Trophoblast cell (in vitro differentiated cells and primary cell): ENCODE measurements around the gene SLC50A1.
"Not testable (repeated sequence)": the region's sequence is repeated elsewhere in the genome, so short reads cannot be mapped to it uniquely, and the experiment has no call there.

ENCODE experiments used
- DNase-seq, 2 donors: peaks; one replicate each; pipeline ENCODE4 v3.0.0-alpha.2; 2016
- H2AFZ ChIP-seq: 2 replicates; pipeline ENCODE4 v1.6.1; 2013; ENCODE audit warnings: low read length, moderate library complexity, mild to moderate bottlenecking; ENCODE audit not compliant: insufficient read depth, poor library complexity
- H2AK5ac ChIP-seq: 2 replicates; pipeline ENCODE4 v1.6.1; 2013; ENCODE audit warnings: mild to moderate bottlenecking, low read length
- H2BK120ac ChIP-seq: 2 replicates; pipeline ENCODE4 v1.6.1; 2013; ENCODE audit warnings: low read length, mild to moderate bottlenecking, moderate library complexity; ENCODE audit not compliant: insufficient read depth, poor library complexity
- H2BK12ac ChIP-seq: 2 replicates; pipeline ENCODE4 v1.6.1; 2013; ENCODE audit warnings: mild to moderate bottlenecking, low read length, moderate library complexity
- H2BK5ac ChIP-seq: 2 replicates; pipeline ENCODE4 v1.6.1; 2013; ENCODE audit warnings: low read length, low read depth, moderate library complexity, mild to moderate bottlenecking; ENCODE audit not compliant: poor library complexity
- H3K14ac ChIP-seq: 2 replicates; pipeline ENCODE4 v1.6.1; 2013; ENCODE audit warnings: mild to moderate bottlenecking, low read length
- H3K18ac ChIP-seq: 2 replicates; pipeline ENCODE4 v1.6.1; 2013; ENCODE audit warnings: mild to moderate bottlenecking, low read length
- H3K23ac ChIP-seq: 2 replicates; pipeline ENCODE4 v1.6.1; 2013; ENCODE audit warnings: low read length
- H3K27ac ChIP-seq: 2 replicates; pipeline ENCODE4 v1.5.1; 2013; ENCODE audit warnings: low read depth, mild to moderate bottlenecking, inconsistent platforms, low read length, moderate library complexity
- H3K27me3 ChIP-seq: 2 replicates; pipeline ENCODE4 v1.6.1; 2013; ENCODE audit warnings: inconsistent platforms, mild to moderate bottlenecking, low read length, moderate library complexity; ENCODE audit not compliant: insufficient read depth
- H3K36me3 ChIP-seq, 2 experiments: 1 replicate in 1 of 2; 2 replicates in 1 of 2; pipeline ENCODE4 v1.6.1; 2013; ENCODE audit warnings: low read length in 2 of 2, mild to moderate bottlenecking in 2 of 2, moderate library complexity in 1 of 2; ENCODE audit not compliant: insufficient read depth in 2 of 2, control insufficient read depth in 1 of 2
- H3K4ac ChIP-seq: 2 replicates; pipeline ENCODE4 v1.6.1; 2013; ENCODE audit warnings: low read depth, mild to moderate bottlenecking, low read length, moderate library complexity
- H3K4me1 ChIP-seq, 2 experiments: 1 replicate in 1 of 2; 2 replicates in 1 of 2; pipeline ENCODE4 v1.6.1; 2013; ENCODE audit warnings: low read length in 2 of 2, mild to moderate bottlenecking in 2 of 2, moderate library complexity in 1 of 2; ENCODE audit not compliant: insufficient read depth in 2 of 2, control insufficient read depth in 1 of 2
- H3K4me2 ChIP-seq: 2 replicates; pipeline ENCODE4 v1.6.1; 2013; ENCODE audit warnings: inconsistent platforms, mild to moderate bottlenecking, low read length, moderate library complexity
- H3K4me3 ChIP-seq: 2 replicates; pipeline ENCODE4 v1.5.1; 2013; ENCODE audit warnings: mild to moderate bottlenecking, low read depth, low read length, inconsistent platforms
- H3K79me1 ChIP-seq: one replicate; pipeline ENCODE4 v1.6.1; 2013; ENCODE audit warnings: low read length
- H3K79me2 ChIP-seq: 2 replicates; pipeline ENCODE4 v1.6.1; 2013; ENCODE audit warnings: low read length, mild to moderate bottlenecking; ENCODE audit not compliant: control insufficient read depth, insufficient read depth, poor library complexity
- H3K9ac ChIP-seq: 2 replicates; pipeline ENCODE4 v1.6.1; 2013; ENCODE audit warnings: mild to moderate bottlenecking, low read length
- H3K9me3 ChIP-seq: 2 replicates; pipeline ENCODE4 v1.6.1; 2013; ENCODE audit warnings: low read depth, mild to moderate bottlenecking, control low read depth, inconsistent platforms, low read length; ENCODE audit not compliant: insufficient read depth
- H4K12ac ChIP-seq: 2 replicates; pipeline ENCODE4 v1.6.1; 2013; ENCODE audit warnings: low read depth, mild to moderate bottlenecking, low read length, moderate library complexity
- H4K8ac ChIP-seq: 2 replicates; pipeline ENCODE4 v1.6.1; 2013; ENCODE audit warnings: low read depth, mild to moderate bottlenecking, low read length, moderate library complexity
- H4K91ac ChIP-seq: one replicate; pipeline ENCODE4 v1.6.1; 2013; ENCODE audit warnings: low read depth, mild to moderate bottlenecking, low read length, moderate library complexity
- WGBS: extraction: QIAGEN DNeasy Blood & Tissue Kit; methylation state at CpG from one replicate; pipeline ENCODE4 v1.1.7; 2013; ENCODE audit warnings: missing lambda C conversion rate; ENCODE audit not compliant: insufficient read length, insufficient coverage; ENCODE audit errors: extremely low coverage; 5-methylcytosine and 5-hydroxymethylcytosine counted together

Gene SLC50A1

GRCh38 chr1:155118090-155118489, 17.6 kb upstream of the SLC50A1 start:
- not testable (repeated sequence) for H3K27ac ChIP-seq, H3K9me3 ChIP-seq, H3K36me3 ChIP-seq, H2BK120ac ChIP-seq, H2BK12ac ChIP-seq, H3K4me3 ChIP-seq, H3K79me1 ChIP-seq, DNase-seq, H3K9ac ChIP-seq, H4K91ac ChIP-seq, H2AK5ac ChIP-seq, H3K23ac ChIP-seq, H3K4me2 ChIP-seq, H3K4ac ChIP-seq, H3K27me3 ChIP-seq, H4K8ac ChIP-seq, H4K12ac ChIP-seq, H3K18ac ChIP-seq, H2BK5ac ChIP-seq, H3K79me2 ChIP-seq, H2AFZ ChIP-seq, H3K14ac ChIP-seq
- no CpG with 5 or more reads among the region's 7 CpGs for WGBS
- H3K4me1 ChIP-seq, result peaks cover 5 to 24% of the 10 kb centered on the region in 2 experiments

GRCh38 chr1:155120253-155120652, 15.4 kb upstream of the SLC50A1 start:
- H3K14ac ChIP-seq, result no peak overlapping the region
- H4K91ac ChIP-seq, result peak overlapping the region; percentile 73

GRCh38 chr1:155121249-155121648, 14.4 kb upstream of the SLC50A1 start:
- no peak overlapping the region for H3K4me2 ChIP-seq
- WGBS, result no CpG with 5 or more reads among the region's 2 CpGs
- H3K9ac ChIP-seq, result no peak overlapping the region
- H3K4me3 ChIP-seq, result no peak overlapping the region
- no peak overlapping the region for H3K27ac ChIP-seq
- no peak overlapping the region for H3K14ac ChIP-seq
- peaks cover 14% of the 10 kb centered on the region for H3K79me1 ChIP-seq
- H2AK5ac ChIP-seq, result no peak overlapping the region
- no peak overlapping the region for H2BK120ac ChIP-seq
- no peaks in the 10 kb centered on the region for H3K36me3 ChIP-seq
- H2BK5ac ChIP-seq, result no peak overlapping the region
- no peak overlapping the region for H2AFZ ChIP-seq
- no peaks in the 10 kb centered on the region for H3K27me3 ChIP-seq
- H3K4ac ChIP-seq, result no peak overlapping the region
- no peak overlapping the region for H4K8ac ChIP-seq
- H3K9me3 ChIP-seq, result no peaks in the 10 kb centered on the region
- peaks cover 2% of the 10 kb centered on the region for H3K79me2 ChIP-seq
- H3K4me1 ChIP-seq, result peaks cover 18 to 40% of the 10 kb centered on the region in 2 experiments
- H4K91ac ChIP-seq, result peak overlapping the region; percentile 73
- H3K23ac ChIP-seq, result no peak overlapping the region
- H4K12ac ChIP-seq, result no peak overlapping the region
- peak overlapping the region; percentile 37 for H2BK12ac ChIP-seq
- no peak for DNase-seq
- H3K18ac ChIP-seq, result no peak overlapping the region

More at GRCh38 chr1:155120253-155120652, 15.4 kb upstream of the SLC50A1 start:
- no peaks in the 10 kb centered on the region for H3K9me3 ChIP-seq
- no peak overlapping the region for H2AFZ ChIP-seq
- H3K4me1 ChIP-seq, result peaks cover 8 to 30% of the 10 kb centered on the region in 2 experiments
- H3K4ac ChIP-seq, result no peak overlapping the region
- peaks cover 5% of the 10 kb centered on the region for H3K79me1 ChIP-seq
- H3K79me2 ChIP-seq, result no peaks in the 10 kb centered on the region
- H2BK120ac ChIP-seq, result no peak overlapping the region
- peak overlapping the region; percentile 37 for H2BK12ac ChIP-seq
- peak overlapping the region; percentile 16 for H3K27ac ChIP-seq
- WGBS, result no CpG with 5 or more reads among the region's 6 CpGs
- H3K4me3 ChIP-seq, result no peak overlapping the region
- H3K9ac ChIP-seq, result no peak overlapping the region
- peak; percentile 70 to 87 for DNase-seq
- no peak overlapping the region for H4K12ac ChIP-seq
- no peaks in the 10 kb centered on the region for H3K27me3 ChIP-seq
- no peaks in the 10 kb centered on the region for H3K36me3 ChIP-seq
- H4K8ac ChIP-seq, result no peak overlapping the region
- no peak overlapping the region for H2BK5ac ChIP-seq
- no peak overlapping the region for H3K23ac ChIP-seq
- no peak overlapping the region for H3K18ac ChIP-seq
- H3K4me2 ChIP-seq, result peak overlapping the region; percentile 9
- no peak overlapping the region for H2AK5ac ChIP-seq

GRCh38 chr1:155122308-155122707, 13.3 kb upstream of the SLC50A1 start:
- DNase-seq, result no peak
- Histone ChIP-seq H3K27me3 (no peaks in the 10 kb centered on the region), H3K4me2 (no peak overlapping the region), H3K4me1 (peaks cover 27 to 48% of the 10 kb centered on the region in 2 experiments), H3K36me3 (no peaks in the 10 kb centered on the region), H3K79me1 (peaks cover 24% of the 10 kb centered on the region), H2AFZ (no peak overlapping the region), H4K91ac (peak overlapping the region; percentile 39), H2BK5ac (no peak overlapping the region), H3K14ac (no peak overlapping the region), H4K8ac (no peak overlapping the region), H2AK5ac (no peak overlapping the region), H3K4me3 (no peak overlapping the region), H3K23ac (no peak overlapping the region), H2BK12ac (peak overlapping the region; percentile 23), H2BK120ac (peak overlapping the region; percentile 25), H4K12ac (no peak overlapping the region), H3K4ac (no peak overlapping the region), H3K9ac (no peak overlapping the region), H3K9me3 (no peaks in the 10 kb centered on the region), H3K27ac (no peak overlapping the region), H3K18ac (no peak overlapping the region), H3K79me2 (peaks cover 3% of the 10 kb centered on the region)
- WGBS, result no CpG with 5 or more reads among the region's 2 CpGs
